H1 (cell line): Measurements from ENCODE around the gene GPR150.

ENCODE experiments used
- CEBPB ChIP-seq: IDR thresholded peaks from 2 replicates; pipeline ENCODE4 v1.6.1; 2012; ENCODE audit warnings: low read depth, low read length
- JUND ChIP-seq: IDR thresholded peaks from 2 replicates; pipeline ENCODE4 v1.6.1; 2011; ENCODE audit warnings: mild to moderate bottlenecking, improper control_type of control experiment, low read length
- KDM5A ChIP-seq: fragments of 200-600 bp; IDR thresholded peaks from 2 replicates; pipeline ENCODE4 v1.7.1; 2012; ENCODE audit warnings: mild to moderate bottlenecking, low read length, inconsistent platforms, mixed read lengths
- MAFK ChIP-seq: IDR thresholded peaks from 2 replicates; pipeline ENCODE4 v1.6.1; 2012; ENCODE audit warnings: low read depth, mild to moderate bottlenecking, improper control_type of control experiment, low read length
- POLR2AphosphoS5 ChIP-seq: IDR thresholded peaks from 2 replicates; pipeline ENCODE4 v1.6.1; 2011; ENCODE audit warnings: low read depth, low read length
- TBP ChIP-seq: IDR thresholded peaks from 2 replicates; pipeline ENCODE4 v1.6.1; 2011; ENCODE audit warnings: low read depth, low read length, improper control_type of control experiment
- TEAD4 ChIP-seq: IDR thresholded peaks from 2 replicates; pipeline ENCODE4 v1.6.1; 2012; ENCODE audit warnings: low read depth, low read length, inconsistent platforms, mixed read lengths
- YY1 ChIP-seq: IDR thresholded peaks from 2 replicates; pipeline ENCODE4 v1.6.1; 2011; ENCODE audit warnings: low read depth, mild to moderate bottlenecking, low read length
- TF ChIP-seq, protein P1 (sequence below), 3 experiments: IDR thresholded peaks; 1 replicate in 2 of 3; 2 replicates in 1 of 3; pipeline versions ENCODE4 v1.5.1 to v1.6.1; 2011; ENCODE audit warnings: low read length in 3 of 3, mild to moderate bottlenecking in 3 of 3, inconsistent platforms in 2 of 3, low read depth in 1 of 3, moderate library complexity in 1 of 3; ENCODE audit not compliant: insufficient read depth in 1 of 3; ENCODE audit errors: control extremely low read depth in 1 of 3

DNA sequence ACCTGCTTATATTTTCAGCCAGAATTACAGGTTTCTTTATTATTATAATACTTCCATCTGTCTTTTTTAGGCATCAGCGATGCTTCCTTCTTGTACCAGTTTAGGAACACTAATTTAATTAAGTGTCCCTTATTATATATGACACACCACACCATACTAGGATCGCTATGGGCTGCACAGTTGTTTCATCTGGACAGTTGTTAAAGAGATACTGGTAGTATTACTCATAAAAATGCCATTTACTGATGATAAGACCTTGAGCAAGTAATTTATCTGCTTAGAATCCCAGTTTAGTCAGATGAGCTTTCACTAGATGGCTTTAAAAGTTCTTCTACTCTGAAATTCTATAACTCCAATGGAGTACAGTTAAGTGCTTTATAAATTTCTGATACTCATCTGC is 47.9 kb upstream of the GPR150 start:
- TF ChIP-seq TEAD4 (no peak), MAFK (no peak), KDM5A (no peak), TBP (no peak), POLR2AphosphoS5 (no peak), CEBPB (no peak), YY1 (no peak), JUND (no peak)
- TF ChIP-seq, protein P1, sequence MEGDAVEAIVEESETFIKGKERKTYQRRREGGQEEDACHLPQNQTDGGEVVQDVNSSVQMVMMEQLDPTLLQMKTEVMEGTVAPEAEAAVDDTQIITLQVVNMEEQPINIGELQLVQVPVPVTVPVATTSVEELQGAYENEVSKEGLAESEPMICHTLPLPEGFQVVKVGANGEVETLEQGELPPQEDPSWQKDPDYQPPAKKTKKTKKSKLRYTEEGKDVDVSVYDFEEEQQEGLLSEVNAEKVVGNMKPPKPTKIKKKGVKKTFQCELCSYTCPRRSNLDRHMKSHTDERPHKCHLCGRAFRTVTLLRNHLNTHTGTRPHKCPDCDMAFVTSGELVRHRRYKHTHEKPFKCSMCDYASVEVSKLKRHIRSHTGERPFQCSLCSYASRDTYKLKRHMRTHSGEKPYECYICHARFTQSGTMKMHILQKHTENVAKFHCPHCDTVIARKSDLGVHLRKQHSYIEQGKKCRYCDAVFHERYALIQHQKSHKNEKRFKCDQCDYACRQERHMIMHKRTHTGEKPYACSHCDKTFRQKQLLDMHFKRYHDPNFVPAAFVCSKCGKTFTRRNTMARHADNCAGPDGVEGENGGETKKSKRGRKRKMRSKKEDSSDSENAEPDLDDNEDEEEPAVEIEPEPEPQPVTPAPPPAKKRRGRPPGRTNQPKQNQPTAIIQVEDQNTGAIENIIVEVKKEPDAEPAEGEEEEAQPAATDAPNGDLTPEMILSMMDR (IDR thresholded peaks at IDR 0.05; ENCODE audit: control extremely low read depth in 1 of 3, insufficient read depth in 1 of 3, low read depth in 1 of 3, low read length in 3 of 3), result no peak
